Epithelial cell of esophagus (primary cell): Measurements from ENCODE around the gene SLC4A11.
"Not testable (repeated sequence)": the region's sequence is repeated elsewhere in the genome, so short reads cannot be mapped to it uniquely, and the experiment has no call there.

Experiments used
- DNase-seq: peaks from one replicate; pipeline ENCODE4 v3.0.0; 2010; ENCODE audit warnings: low read depth
- H3K4me3 ChIP-seq: 2 replicates; pipeline ENCODE4 v1.5.1; 2011; ENCODE audit warnings: mild to moderate bottlenecking, low read length, control low read depth
- CTCF ChIP-seq: IDR thresholded peaks from 2 replicates; pipeline ENCODE4 v1.5.1; 2011; ENCODE audit warnings: low read depth, mild to moderate bottlenecking, low read length, control low read depth, inconsistent platforms; ENCODE audit not compliant: insufficient read depth; ENCODE audit errors: missing control alignments

Gene SLC4A11

DNA sequence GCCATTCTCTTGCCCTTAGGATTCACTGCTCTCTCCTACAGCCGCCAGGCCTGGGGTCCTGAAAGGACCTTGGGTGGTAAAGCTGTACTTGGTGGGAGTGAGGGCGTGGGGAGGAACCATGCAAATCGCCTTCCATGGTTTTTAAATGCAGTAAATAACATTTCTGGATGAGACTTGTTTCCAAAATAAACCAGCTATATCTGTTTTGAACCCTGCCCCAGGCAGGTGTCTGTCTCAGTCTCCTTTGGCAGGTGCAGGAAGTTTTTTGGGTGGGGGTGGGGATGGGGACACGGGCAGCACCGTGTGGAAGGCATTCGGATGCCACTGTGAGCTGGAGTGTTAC is 15.4 kb downstream of the SLC4A11 start:
- DNase-seq: no peak
- TF ChIP-seq CTCF: no peak
- no peak overlapping the region for H3K4me3 ChIP-seq

- no peak for TF ChIP-seq CTCF
- no peak for DNase-seq
- H3K4me3 ChIP-seq: no peak overlapping the region
Observed at GRCh38 chr20:3222635-3223600, 16.1 kb downstream of the SLC4A11 start.

- H3K4me3 ChIP-seq: no peak overlapping the region
- no peak for TF ChIP-seq CTCF
- DNase-seq: peak; percentile 56
Observed at GRCh38 chr20:3221398-3222226, 17.4 kb downstream of the SLC4A11 start.

GRCh38 chr20:3218307-3218988 is 20.5 kb downstream of the SLC4A11 start:
- peak; percentile 62 for TF ChIP-seq CTCF
- no peak overlapping the region for H3K4me3 ChIP-seq
- peak; percentile 49 for DNase-seq

- DNase-seq, H3K4me3 ChIP-seq: not testable (repeated sequence)
Observed at GRCh38 chr20:3215359-3215917, 23.6 kb downstream of the SLC4A11 start.

DNA sequence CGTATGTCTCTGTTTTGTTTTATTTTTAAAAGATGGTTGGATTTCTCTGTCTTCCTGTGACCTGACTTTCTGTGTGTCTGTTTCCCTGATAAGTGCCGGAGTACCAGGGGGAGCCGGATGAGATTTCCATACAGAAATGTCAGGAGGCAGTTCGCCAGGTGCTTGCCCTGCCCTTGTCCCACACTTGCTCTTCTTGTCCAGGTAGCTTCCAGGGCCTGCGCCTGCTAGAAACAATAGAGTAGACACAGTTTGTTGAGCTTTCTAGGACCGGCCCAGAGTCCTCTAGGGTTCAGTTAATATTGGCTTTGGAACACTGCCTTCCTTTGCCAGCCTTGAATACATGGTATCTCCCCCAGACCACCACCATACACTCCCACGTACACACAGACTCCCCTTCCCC is 25.8 kb downstream of the SLC4A11 start:
- TF ChIP-seq CTCF: no peak
- DNase-seq: no peak
- H3K4me3 ChIP-seq: no peak overlapping the region
